DMS 273 (cell line): ENCODE data around the gene MVB12B.
A peak's percentile ranks its signal among the peaks of the same experiment; 100 is the strongest.

ENCODE experiments used
- DNase-seq: peaks from one replicate; lab custom pipeline; 2025; ENCODE audit not compliant: unreplicated experiment; lab: John Stamatoyannopoulos, UW

Gene MVB12B

GRCh38 chr9:126488310-126488709 is 161.7 kb downstream of the MVB12B start:
- no peak for DNase-seq

GRCh38 chr9:126488881-126489404 is 162.3 kb downstream of the MVB12B start:
- no peak for DNase-seq

GRCh38 chr9:126489581-126490213 is 163.1 kb downstream of the MVB12B start:
- DNase-seq: no peak

- DNase-seq: no peak
Measured at GRCh38 chr9:126490214-126490631, 163.6 kb downstream of the MVB12B start.

- DNase-seq: peak; percentile 76
Measured at GRCh38 chr9:126490871-126491567, 164.4 kb downstream of the MVB12B start.

GRCh38 chr9:126491568-126491879 is 164.9 kb downstream of the MVB12B start:
- no peak for DNase-seq

GRCh38 chr9:126491949-126492348 is 165.3 kb downstream of the MVB12B start:
- no peak for DNase-seq

- DNase-seq: no peak
Measured at GRCh38 chr9:126494264-126494663, 167.6 kb downstream of the MVB12B start.

GRCh38 chr9:126494746-126495145 is 168.1 kb downstream of the MVB12B start:
- no peak for DNase-seq

GRCh38 chr9:126495411-126496180 is 169.0 kb downstream of the MVB12B start:
- DNase-seq: no peak

GRCh38 chr9:126496181-126496576 is 169.6 kb downstream of the MVB12B start:
- no peak for DNase-seq

- DNase-seq: no peak
Measured at GRCh38 chr9:126496781-126497659, 170.4 kb downstream of the MVB12B start.

- DNase-seq: no peak
Measured at GRCh38 chr9:126497660-126498275, 171.1 kb downstream of the MVB12B start.

GRCh38 chr9:126498331-126498730 is 171.7 kb downstream of the MVB12B start:
- no peak for DNase-seq

GRCh38 chr9:126499005-126499910 is 172.6 kb downstream of the MVB12B start:
- DNase-seq: peak; percentile 83

GRCh38 chr9:126499911-126500599 is 173.4 kb downstream of the MVB12B start:
- peak; percentile 40 for DNase-seq

- DNase-seq: peak; percentile 87
Measured at GRCh38 chr9:126500600-126501382, 174.2 kb downstream of the MVB12B start.
